DMS153 (cell line): ENCODE results near the gene WDHD1.
A peak's percentile ranks its signal among the peaks of the same experiment; 100 is the strongest.
"Not testable (repeated sequence)": the region's sequence is repeated elsewhere in the genome, so short reads cannot be mapped to it uniquely, and the experiment has no call there.

ENCODE experiments used
- DNase-seq: peaks from one replicate; lab custom pipeline; 2025; lab: John Stamatoyannopoulos, UW

WDHD1 gene

GRCh38 chr14:54953609-54954008 lies 73.3 kb downstream of the WDHD1 start:
- not testable (repeated sequence) for DNase-seq

DNA sequence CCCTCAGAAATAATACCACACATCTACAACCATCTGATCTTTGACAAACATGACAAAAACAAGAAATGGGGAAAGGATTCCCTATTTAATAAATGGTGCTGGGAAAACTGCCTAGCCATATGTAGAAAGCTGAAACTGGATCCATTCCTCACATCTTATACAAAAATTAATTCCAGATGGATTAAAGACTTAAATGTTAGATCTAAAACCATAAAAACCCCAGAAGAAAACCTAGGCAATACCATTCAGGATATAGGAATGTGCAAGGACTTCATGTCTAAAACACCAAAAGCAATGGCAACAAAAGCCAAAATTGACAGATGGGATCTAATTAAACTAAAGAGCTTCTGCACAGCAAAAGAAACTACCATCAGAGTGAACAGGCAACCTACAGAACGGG lies 74.1 kb downstream of the WDHD1 start:
- DNase-seq, result not testable (repeated sequence)

- no peak for DNase-seq
These were observed 79.7 kb downstream of the WDHD1 start for GRCh38 chr14:54947230-54947629.

GRCh38 chr14:54946500-54946899 lies 80.4 kb downstream of the WDHD1 start:
- no peak for DNase-seq

DNA sequence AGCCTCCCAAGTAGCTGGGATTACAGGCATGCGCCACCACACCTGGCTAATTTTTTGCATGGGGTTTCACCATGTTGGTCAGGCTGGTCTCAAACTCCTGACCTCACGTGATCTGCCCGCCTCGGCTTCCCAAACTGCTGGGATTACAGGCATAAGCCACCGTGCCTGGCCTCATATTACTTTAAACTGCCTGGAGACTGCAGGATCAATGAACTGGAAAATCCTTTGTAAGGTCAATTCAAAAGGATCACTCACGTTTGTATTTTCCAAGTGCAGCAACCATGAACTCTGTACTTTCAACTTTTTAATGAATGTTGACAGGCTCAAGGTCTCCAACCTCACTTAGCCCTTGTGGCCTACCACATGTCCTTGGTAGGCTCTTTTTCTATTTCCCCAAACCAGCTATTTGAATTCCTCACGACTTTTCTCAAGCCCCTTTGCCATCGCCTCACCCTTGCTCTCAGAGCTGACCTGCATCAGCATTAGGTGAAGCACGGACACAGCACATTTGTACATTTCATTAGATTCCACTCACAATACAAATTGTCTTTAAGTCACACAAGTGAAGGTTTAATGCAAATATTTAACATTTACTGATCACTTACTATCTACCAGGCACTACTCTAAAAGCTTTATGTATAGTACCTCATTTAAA lies 82.0 kb downstream of the WDHD1 start:
- DNase-seq, result no peak

DNA sequence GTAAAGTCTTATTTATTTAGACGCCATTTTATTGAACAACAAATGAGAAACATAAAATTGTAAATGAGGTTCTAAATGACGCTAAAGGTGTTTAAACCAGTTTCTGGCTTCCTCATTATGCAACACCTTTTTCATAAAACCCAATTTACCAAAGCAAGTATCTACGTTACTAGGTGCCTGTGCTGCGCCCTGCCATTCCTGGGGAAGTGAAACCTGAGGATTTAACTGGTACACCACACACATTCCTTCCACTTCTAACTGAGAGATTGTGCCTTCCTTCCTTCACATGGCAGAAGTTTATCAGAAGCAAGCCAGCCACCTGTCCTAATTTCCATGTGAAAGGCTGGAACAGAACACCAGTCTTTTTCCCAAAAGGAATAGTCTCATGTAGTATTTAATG lies 84.0 kb downstream of the WDHD1 start:
- no peak for DNase-seq

DNA sequence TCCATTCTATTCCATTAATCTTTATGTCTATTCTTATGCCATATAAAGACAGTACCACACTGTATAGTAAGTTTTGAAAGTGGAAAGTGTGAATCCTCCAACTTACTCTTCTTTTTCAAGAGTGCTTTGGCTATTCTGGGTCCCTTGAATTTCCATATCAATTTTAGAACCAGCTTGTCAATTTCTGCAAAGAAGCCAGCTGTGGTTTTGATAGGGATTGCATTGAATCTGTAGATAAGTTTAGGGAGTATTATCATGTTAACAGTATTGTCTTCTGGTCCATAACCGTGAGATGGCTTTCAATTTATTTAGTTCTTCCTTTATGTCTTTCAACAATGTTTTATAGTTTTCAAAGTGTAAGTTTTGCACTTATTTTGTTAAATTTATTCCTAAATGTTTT lies 90.1 kb downstream of the WDHD1 start:
- DNase-seq, result no peak

DNA sequence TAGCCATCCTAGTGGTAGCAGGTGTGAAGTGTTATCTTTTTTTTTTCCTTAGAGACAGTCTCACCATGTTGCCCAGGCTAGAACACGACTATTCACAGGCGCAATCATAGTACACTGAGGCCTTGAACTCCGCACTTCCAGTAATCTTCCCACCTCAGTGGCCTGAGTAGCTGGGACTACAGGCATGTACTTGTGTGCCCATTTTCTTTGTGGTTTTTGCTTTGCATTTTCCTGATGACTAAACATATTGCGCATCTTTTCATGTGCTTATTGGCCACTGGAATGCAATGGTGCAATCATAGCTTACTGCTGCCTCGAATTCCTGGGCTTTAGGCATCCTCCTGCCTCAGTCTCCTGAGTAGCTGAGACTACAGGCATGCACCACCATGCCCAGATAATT lies 90.9 kb downstream of the WDHD1 start:
- DNase-seq, result no peak

- DNase-seq, result no peak
These were observed 91.8 kb downstream of the WDHD1 start for GRCh38 chr14:54935100-54935499.

DNA sequence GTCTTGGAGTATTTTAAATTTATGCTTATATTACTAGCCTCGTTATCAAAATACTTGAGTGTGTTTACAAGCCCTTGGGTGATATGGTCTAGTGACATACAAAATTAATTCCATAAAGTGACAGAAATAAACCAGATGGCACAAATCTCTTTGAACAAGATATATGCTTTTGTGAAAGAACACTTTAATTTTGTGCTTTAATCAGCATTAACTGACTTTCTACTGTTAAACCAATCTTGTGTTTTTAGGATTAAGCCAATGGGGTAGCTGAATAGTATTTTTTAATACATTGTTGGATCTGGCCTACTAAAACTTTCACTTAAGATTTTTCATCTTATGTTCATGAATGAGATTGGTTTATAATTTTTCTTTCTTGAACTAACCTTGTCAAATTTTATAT lies 93.9 kb downstream of the WDHD1 start:
- DNase-seq, result no peak

DNA sequence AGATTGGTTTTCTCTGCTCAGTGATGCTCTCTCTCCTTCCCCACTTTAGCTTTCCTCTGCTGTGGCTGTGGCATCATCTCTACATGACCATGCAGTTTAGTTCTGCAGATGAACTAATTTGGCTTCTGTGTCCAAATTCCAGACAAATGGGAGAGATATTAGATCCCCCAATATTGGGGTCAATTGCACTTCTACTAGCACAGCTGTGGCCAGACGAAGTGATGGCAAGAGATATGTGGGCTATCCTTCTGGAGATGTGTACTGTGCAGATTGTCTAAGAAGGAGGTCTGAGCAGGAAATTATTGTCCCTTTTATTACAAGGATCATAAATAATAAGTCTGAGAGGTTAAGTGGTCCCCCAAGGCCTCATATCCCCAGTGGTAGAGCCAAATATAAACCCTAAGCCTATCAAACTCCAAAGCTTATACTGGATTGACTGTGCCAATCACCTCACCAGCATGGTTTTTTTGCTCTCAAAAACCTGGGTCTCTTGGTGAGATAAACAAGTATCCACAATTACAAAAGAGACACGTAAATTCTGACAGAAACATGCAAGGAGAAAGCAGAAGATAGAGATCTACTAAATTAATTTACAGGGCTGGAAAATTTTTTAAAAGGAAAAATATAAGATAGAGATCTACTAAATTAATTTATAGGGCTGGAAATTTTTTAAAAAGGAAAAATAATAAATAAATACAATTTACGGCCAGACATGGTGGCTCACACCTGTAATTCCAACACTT lies 95.1 kb downstream of the WDHD1 start:
- no peak for DNase-seq

DNA sequence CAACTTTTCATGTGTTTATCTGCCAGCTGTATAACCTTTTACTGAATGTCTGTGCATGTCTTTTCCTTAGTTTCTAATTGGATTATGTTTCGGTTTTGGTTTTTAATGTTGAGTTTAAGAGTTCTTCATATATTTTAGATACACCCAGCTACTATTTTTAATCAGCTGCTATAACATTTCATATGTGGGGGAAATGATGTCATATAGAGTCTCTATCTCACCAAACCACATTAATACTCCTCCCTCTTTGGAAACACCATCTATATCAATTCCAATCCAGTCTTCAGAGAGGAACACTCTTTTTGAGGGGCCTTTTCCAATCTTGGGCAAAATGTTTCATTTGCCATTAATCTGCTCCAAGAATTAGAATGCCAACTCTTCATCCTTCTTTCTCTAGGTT lies 95.8 kb downstream of the WDHD1 start:
- no peak for DNase-seq

DNA sequence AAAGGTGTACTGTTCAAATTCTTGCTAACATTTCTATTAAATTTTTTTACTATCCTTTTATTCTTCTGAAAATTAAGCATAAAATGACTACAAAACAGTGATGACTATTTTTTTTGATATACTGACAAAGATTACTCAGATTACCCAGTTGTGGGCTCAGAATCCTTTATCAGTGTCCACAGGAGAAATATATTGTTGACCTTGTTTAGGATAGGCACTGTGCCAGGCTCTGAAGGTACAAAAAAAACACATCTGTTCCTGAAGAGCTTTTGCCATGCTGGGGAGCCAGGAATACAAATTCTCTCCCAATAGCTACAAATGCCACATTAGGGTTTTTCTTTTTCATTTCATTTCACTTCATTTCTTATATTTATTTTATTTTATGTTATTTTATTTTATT lies 97.3 kb downstream of the WDHD1 start:
- peak; percentile 13 for DNase-seq

- DNase-seq, result no peak
These were observed 98.7 kb downstream of the WDHD1 start for GRCh38 chr14:54928216-54928615.

DNA sequence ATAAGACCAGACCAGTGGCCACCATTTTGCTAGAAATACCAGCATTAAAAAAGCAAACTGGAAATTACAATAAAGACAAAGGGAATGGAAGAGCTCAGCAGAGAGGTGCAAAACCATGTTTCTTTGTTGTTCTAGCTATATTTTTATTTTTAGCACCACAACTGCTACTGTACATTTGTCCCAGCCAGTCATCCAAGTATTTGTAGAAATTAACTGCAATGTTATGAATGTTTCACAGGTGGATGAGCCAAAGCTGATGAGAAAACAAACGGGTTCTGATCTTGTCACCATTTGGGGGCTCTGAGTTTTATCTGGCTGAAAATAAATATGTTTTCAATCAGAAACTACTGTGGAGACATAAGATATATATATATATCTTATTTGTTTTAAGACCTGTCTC lies 99.3 kb downstream of the WDHD1 start:
- DNase-seq, result no peak

- not testable (repeated sequence) for DNase-seq
These were observed 100.3 kb downstream of the WDHD1 start for GRCh38 chr14:54926570-54926969.

DNA sequence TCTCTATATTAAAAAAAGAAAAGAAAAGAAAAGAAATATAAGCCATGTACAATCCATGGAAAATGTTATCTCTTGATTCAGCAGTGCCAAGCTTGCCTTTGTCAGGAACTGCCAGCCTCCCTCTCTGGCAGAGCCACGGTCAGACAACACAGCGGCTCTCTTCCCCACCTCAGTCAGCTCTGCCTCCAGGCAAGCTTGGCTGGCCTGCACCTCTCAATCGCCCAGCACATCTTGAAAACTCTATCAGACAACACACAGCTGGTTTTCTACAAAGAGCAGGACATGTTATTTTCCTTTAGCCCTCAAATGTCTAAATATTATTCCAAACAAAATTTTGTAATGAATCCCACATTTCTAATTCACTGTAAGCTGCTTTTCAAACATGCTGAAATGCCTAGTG lies 104.3 kb downstream of the WDHD1 start:
- no peak for DNase-seq

GRCh38 chr14:54920052-54920451 lies 106.8 kb downstream of the WDHD1 start:
- peak; percentile 79 for DNase-seq

- no peak for DNase-seq
These were observed 107.6 kb downstream of the WDHD1 start for GRCh38 chr14:54919330-54919729.

DNA sequence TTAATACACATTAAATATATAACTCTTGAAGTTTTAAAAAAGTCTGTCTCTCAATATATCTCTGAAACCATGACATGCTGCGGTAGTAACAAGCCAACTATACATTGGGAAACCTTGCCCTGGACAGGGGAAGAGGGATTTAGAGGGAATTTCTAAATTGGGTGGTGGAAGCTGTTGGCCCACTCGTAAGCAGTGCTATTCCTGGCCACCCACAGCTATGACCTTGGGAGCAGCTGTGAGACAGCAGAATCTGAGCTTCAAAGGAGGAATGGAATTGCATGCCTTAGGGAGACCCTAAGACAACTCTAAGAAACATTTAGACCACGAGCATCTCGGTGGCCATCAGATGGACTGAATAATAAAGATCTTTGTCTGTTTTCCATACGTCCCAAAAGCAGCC lies 108.5 kb downstream of the WDHD1 start:
- no peak for DNase-seq

GRCh38 chr14:54916101-54916500 lies 110.8 kb downstream of the WDHD1 start:
- DNase-seq, result no peak

- no peak for DNase-seq
These were observed 116.9 kb downstream of the WDHD1 start for GRCh38 chr14:54909817-54910558.

DNA sequence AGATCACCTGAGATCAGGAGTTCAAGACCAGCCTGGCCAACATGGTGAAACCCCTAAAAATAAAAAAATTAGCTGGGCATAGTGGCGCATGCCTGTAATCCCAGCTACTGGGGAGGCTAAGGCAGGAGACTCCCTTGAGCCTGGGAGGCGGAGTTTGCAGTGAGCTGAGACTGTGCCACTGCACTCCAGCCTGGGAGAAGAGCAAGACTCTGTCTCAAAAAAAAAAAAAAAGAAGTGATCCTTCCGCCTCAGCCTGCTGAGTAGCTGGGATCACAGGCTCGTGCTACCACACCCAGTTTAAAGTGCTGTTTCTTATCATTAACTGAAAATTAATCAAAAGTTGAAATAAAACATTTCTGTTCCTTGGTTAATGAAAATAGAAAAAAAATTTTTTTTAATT lies 117.9 kb downstream of the WDHD1 start:
- not testable (repeated sequence) for DNase-seq
